ENCODE results near the gene IFNK. TPM values are rescaled to one million over a fixed set of nuclear protein-coding genes. Genes with fewer than 3 reads are reported as not detected.

Gene IFNK
- total and polyA plus RNA-seq, 2 experiments from 2014 or later, result not detected

- Mint-ChIP-seq H3K4me3 (no peak overlapping the region), H3K27ac (no peak overlapping the region), H3K36me3 (ENCODE audit: low read depth) (peaks cover 27% of the 10 kb centered on the region), H3K4me1 (peaks cover 24% of the 10 kb centered on the region), H3K9me3 (no peaks in the 10 kb centered on the region), H3K27me3 (ENCODE audit: insufficient read depth, low read depth, poor library complexity) (peaks cover 3% of the 10 kb centered on the region)
- H3K79me2 ChIP-seq (replicated peaks; ENCODE audit: insufficient read depth), result no peaks in the 10 kb centered on the region
- DNase-seq (ENCODE audit: low spot score), result no peak
- no peak overlapping the region for H3K4me3 ChIP-seq
- H4K20me1 ChIP-seq (replicated peaks; ENCODE audit: insufficient read depth), result no peaks in the 10 kb centered on the region; the same call in 1 of the 2 replicates
- no peaks in the 10 kb centered on the region for H3F3A ChIP-seq (replicated peaks; ENCODE audit: low read depth)
- H3K27ac ChIP-seq (ENCODE audit: low read depth), result no peak overlapping the region
- no peak for ATAC-seq
- H3K36me3 ChIP-seq (ENCODE audit: insufficient read depth), result no peaks in the 10 kb centered on the region; the same call in 1 of the 2 replicates
- no peaks in the 10 kb centered on the region for H3K9me2 ChIP-seq (ENCODE audit: insufficient read depth)
- peaks cover 10% of the 10 kb centered on the region; the same call in 1 of the 2 replicates for H3K4me1 ChIP-seq (ENCODE audit: insufficient read depth)
- no peak for TF ChIP-seq ZNF114 (CRISPR knock-in tag; IDR thresholded peaks at IDR 0.05)
- TF ChIP-seq EZH2 (IDR thresholded peaks at IDR 0.05; ENCODE audit: low read depth, unreplicated experiment), result no peak
- TF ChIP-seq POLR2AphosphoS5 (IDR thresholded peaks at IDR 0.05; ENCODE audit: low read depth), result no peak
- no peak for TF ChIP-seq JUNB (IDR thresholded peaks at IDR 0.05; ENCODE audit: unreplicated experiment)
- TF ChIP-seq, protein P1, sequence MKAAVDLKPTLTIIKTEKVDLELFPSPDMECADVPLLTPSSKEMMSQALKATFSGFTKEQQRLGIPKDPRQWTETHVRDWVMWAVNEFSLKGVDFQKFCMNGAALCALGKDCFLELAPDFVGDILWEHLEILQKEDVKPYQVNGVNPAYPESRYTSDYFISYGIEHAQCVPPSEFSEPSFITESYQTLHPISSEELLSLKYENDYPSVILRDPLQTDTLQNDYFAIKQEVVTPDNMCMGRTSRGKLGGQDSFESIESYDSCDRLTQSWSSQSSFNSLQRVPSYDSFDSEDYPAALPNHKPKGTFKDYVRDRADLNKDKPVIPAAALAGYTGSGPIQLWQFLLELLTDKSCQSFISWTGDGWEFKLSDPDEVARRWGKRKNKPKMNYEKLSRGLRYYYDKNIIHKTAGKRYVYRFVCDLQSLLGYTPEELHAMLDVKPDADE (IDR thresholded peaks at IDR 0.05), result no peak
- TF ChIP-seq, protein P2, sequence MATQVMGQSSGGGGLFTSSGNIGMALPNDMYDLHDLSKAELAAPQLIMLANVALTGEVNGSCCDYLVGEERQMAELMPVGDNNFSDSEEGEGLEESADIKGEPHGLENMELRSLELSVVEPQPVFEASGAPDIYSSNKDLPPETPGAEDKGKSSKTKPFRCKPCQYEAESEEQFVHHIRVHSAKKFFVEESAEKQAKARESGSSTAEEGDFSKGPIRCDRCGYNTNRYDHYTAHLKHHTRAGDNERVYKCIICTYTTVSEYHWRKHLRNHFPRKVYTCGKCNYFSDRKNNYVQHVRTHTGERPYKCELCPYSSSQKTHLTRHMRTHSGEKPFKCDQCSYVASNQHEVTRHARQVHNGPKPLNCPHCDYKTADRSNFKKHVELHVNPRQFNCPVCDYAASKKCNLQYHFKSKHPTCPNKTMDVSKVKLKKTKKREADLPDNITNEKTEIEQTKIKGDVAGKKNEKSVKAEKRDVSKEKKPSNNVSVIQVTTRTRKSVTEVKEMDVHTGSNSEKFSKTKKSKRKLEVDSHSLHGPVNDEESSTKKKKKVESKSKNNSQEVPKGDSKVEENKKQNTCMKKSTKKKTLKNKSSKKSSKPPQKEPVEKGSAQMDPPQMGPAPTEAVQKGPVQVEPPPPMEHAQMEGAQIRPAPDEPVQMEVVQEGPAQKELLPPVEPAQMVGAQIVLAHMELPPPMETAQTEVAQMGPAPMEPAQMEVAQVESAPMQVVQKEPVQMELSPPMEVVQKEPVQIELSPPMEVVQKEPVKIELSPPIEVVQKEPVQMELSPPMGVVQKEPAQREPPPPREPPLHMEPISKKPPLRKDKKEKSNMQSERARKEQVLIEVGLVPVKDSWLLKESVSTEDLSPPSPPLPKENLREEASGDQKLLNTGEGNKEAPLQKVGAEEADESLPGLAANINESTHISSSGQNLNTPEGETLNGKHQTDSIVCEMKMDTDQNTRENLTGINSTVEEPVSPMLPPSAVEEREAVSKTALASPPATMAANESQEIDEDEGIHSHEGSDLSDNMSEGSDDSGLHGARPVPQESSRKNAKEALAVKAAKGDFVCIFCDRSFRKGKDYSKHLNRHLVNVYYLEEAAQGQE (IDR thresholded peaks at IDR 0.05; ENCODE audit: unreplicated experiment), result no peak
- no peak overlapping the region for H2AFZ ChIP-seq
- no peak overlapping the region for H3K4me2 ChIP-seq
- no peaks in the 10 kb centered on the region for H3K27me3 ChIP-seq (ENCODE audit: insufficient read depth)
Observed at GRCh38 chr9:27540502-27540901, 16.4 kb downstream of the IFNK start.

GRCh38 chr9:27541740-27542139 is 17.6 kb downstream of the IFNK start:
- no peaks in the 10 kb centered on the region for H3K9me2 ChIP-seq (ENCODE audit: insufficient read depth)
- no peak for ATAC-seq
- Mint-ChIP-seq H3K4me1 (peaks cover 17% of the 10 kb centered on the region), H3K36me3 (ENCODE audit: low read depth) (peaks cover 28% of the 10 kb centered on the region), H3K4me3 (no peak overlapping the region), H3K27ac (no peak overlapping the region), H3K9me3 (no peaks in the 10 kb centered on the region), H3K27me3 (ENCODE audit: insufficient read depth, low read depth, poor library complexity) (no peaks in the 10 kb centered on the region)
- H3F3A ChIP-seq (replicated peaks; ENCODE audit: low read depth), result no peaks in the 10 kb centered on the region
- no peak overlapping the region for H2AFZ ChIP-seq
- H3K27me3 ChIP-seq (ENCODE audit: insufficient read depth), result no peaks in the 10 kb centered on the region
- 0 out of 2 replicates have a peak, but pooled peaks cover under 1% of the 10 kb centered on the region for H3K4me1 ChIP-seq (ENCODE audit: insufficient read depth)
- no peak overlapping the region for H3K4me3 ChIP-seq
- H3K36me3 ChIP-seq (ENCODE audit: insufficient read depth), result peaks cover 3% of the 10 kb centered on the region
- H4K20me1 ChIP-seq (replicated peaks; ENCODE audit: insufficient read depth), result no peaks in the 10 kb centered on the region; the same call in 1 of the 2 replicates
- no peak for DNase-seq (ENCODE audit: low spot score)
- no peak overlapping the region for H3K4me2 ChIP-seq
- no peaks in the 10 kb centered on the region for H3K79me2 ChIP-seq (replicated peaks; ENCODE audit: insufficient read depth)
- no peak overlapping the region for H3K27ac ChIP-seq (ENCODE audit: low read depth)
- TF ChIP-seq POLR2AphosphoS5 (IDR thresholded peaks at IDR 0.05; ENCODE audit: low read depth) (no peak), STAT1 (IDR thresholded peaks at IDR 0.05; ENCODE audit: unreplicated experiment) (no peak), NANOG (IDR thresholded peaks at IDR 0.05; ENCODE audit: borderline replicate concordance) (no peak), EZH2 (IDR thresholded peaks at IDR 0.05; ENCODE audit: low read depth, unreplicated experiment) (no peak), ZNF114 (CRISPR knock-in tag; IDR thresholded peaks at IDR 0.05) (no peak), EZH2phosphoT487 (IDR thresholded peaks at IDR 0.05; ENCODE audit: unreplicated experiment) (no peak), ZNF331 (CRISPR knock-in tag; IDR thresholded peaks at IDR 0.05; ENCODE audit: low read depth) (no peak), JUNB (IDR thresholded peaks at IDR 0.05; ENCODE audit: unreplicated experiment) (no peak), CREB1 (CRISPR knock-in tag; IDR thresholded peaks at IDR 0.05; ENCODE audit: low read depth) (no peak)
- TF ChIP-seq, protein P1 (IDR thresholded peaks at IDR 0.05), result no peak
- TF ChIP-seq, protein P3, sequence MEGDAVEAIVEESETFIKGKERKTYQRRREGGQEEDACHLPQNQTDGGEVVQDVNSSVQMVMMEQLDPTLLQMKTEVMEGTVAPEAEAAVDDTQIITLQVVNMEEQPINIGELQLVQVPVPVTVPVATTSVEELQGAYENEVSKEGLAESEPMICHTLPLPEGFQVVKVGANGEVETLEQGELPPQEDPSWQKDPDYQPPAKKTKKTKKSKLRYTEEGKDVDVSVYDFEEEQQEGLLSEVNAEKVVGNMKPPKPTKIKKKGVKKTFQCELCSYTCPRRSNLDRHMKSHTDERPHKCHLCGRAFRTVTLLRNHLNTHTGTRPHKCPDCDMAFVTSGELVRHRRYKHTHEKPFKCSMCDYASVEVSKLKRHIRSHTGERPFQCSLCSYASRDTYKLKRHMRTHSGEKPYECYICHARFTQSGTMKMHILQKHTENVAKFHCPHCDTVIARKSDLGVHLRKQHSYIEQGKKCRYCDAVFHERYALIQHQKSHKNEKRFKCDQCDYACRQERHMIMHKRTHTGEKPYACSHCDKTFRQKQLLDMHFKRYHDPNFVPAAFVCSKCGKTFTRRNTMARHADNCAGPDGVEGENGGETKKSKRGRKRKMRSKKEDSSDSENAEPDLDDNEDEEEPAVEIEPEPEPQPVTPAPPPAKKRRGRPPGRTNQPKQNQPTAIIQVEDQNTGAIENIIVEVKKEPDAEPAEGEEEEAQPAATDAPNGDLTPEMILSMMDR (conservative IDR thresholded peaks at IDR 0.05; ENCODE audit: low read depth in 2 of 2), result no peak
